PC-3 (cell line): ENCODE data around the gene UGT1A9. TPM values are rescaled to one million over a fixed set of nuclear protein-coding genes. Genes with fewer than 3 reads are reported as not detected.
"Not testable (repeated sequence)": the region's sequence is repeated elsewhere in the genome, so short reads cannot be mapped to it uniquely, and the experiment has no call there.

ENCODE experiments used
- ATAC-seq: fragments of 200-7000 bp; cut with Tn5 transposase; 2 replicates; pipeline ENCODE4 v1.9.1; 2020; ENCODE audit warnings: mild to moderate bottlenecking, moderate library complexity
- BruUV-seq: library from RNA; stranded (reverse); fragments of 400-500 nt; replicated peaks from 2 replicates; lab custom pipeline; 2021; lab: Mats Ljungman, UMichigan
- CTCF ChIA-PET: fragments of 300-600 bp; sonication (Branson Sonifier 250); formaldehyde crosslinking; loops from one replicate; lab custom pipeline; 2022; ENCODE audit warnings: antibody characterized with exemption; lab: Charles Lee
- POLR2A ChIA-PET: fragments of 300-600 bp; sonication (Branson Sonifier 250); formaldehyde crosslinking; loops from one replicate; lab custom pipeline; 2022; ENCODE audit warnings: antibody characterized with exemption; ENCODE audit not compliant: unreplicated experiment; lab: Charles Lee
- DNase-seq: peaks from one replicate; pipeline ENCODE4 v3.0.0-alpha.2; 2015
- H2AFZ ChIP-seq: fragments of 300-600 bp; sonication (generic); 2 replicates; pipeline ENCODE4 v1.6.0; 2016; ENCODE audit warnings: antibody characterized with exemption, low read length
- H3F3A ChIP-seq: fragments of 300-600 bp; sonication (generic); one replicate; pipeline ENCODE4 v1.6.0; 2017; ENCODE audit warnings: antibody characterized with exemption, low read length, control low read depth, mild to moderate bottlenecking; ENCODE audit not compliant: unreplicated experiment
- H3K27ac ChIP-seq: fragments of 300-600 bp; sonication (generic); 2 replicates; pipeline ENCODE4 v1.5.1; 2016; ENCODE audit warnings: mild to moderate bottlenecking, low read length
- H3K27me3 ChIP-seq: fragments of 300-600 bp; sonication (generic); 2 replicates; pipeline ENCODE4 v1.6.1; 2016; ENCODE audit warnings: low read length, mixed read lengths
- H3K36me3 ChIP-seq: fragments of 300-600 bp; sonication (generic); 2 replicates; pipeline ENCODE4 v1.6.1; 2016; ENCODE audit warnings: low read depth, mixed run types, low read length, mixed read lengths
- H3K4me1 ChIP-seq: fragments of 300-600 bp; sonication (generic); 2 replicates; pipeline ENCODE4 v1.5.1; 2016; ENCODE audit warnings: low read length; ENCODE audit not compliant: insufficient read depth
- H3K4me2 ChIP-seq: fragments of 300-600 bp; sonication (generic); 2 replicates; pipeline ENCODE4 v1.6.0; 2016; ENCODE audit warnings: low read length
- H3K4me3 ChIP-seq: fragments of 300-600 bp; sonication (generic); 2 replicates; pipeline ENCODE4 v1.5.1; 2016; ENCODE audit warnings: mild to moderate bottlenecking, low read length, mixed read lengths
- H3K79me2 ChIP-seq: fragments of 300-600 bp; sonication (generic); 2 replicates; pipeline ENCODE4 v1.6.1; 2017; ENCODE audit warnings: low read length, mixed read lengths
- H3K9ac ChIP-seq: fragments of 300-600 bp; sonication (generic); 2 replicates; pipeline ENCODE4 v1.6.0; 2016; ENCODE audit warnings: mild to moderate bottlenecking, low read length
- H3K9me2 ChIP-seq: fragments of 300-600 bp; sonication (generic); replicated peaks from 2 replicates; pipeline ENCODE4 v1.6.1; 2016; ENCODE audit warnings: mixed run types, low read length, mixed read lengths
- H3K9me3 ChIP-seq: fragments of 300-600 bp; sonication (generic); 2 replicates; pipeline ENCODE4 v1.6.1; 2016; ENCODE audit warnings: low read length, mixed read lengths
- H4K20me1 ChIP-seq: fragments of 300-600 bp; sonication (generic); 2 replicates; pipeline ENCODE4 v1.6.1; 2016; ENCODE audit warnings: low read length, mixed read lengths
- CTCF ChIP-seq: fragments of 300-600 bp; sonication (generic); conservative IDR thresholded peaks from 2 replicates; pipeline ENCODE4 v1.5.1; 2017; ENCODE audit warnings: antibody characterized with exemption, low read depth, mild to moderate bottlenecking, low read length
- EZH2 ChIP-seq: fragments of 300-600 bp; sonication (generic); IDR thresholded peaks from one replicate; pipeline ENCODE4 v1.6.1; 2017; ENCODE audit warnings: antibody characterized with exemption, mild to moderate bottlenecking, low read length; ENCODE audit not compliant: unreplicated experiment
- EZH2phosphoT487 ChIP-seq: fragments of 300-600 bp; sonication (generic); IDR thresholded peaks from 2 replicates; pipeline ENCODE4 v1.6.1; 2018; ENCODE audit warnings: mild to moderate bottlenecking, antibody characterized with exemption, low read length, borderline replicate concordance
- intact Hi-C: fragments of 100-400 bp; cut with micrococcal nuclease; formaldehyde crosslinking; loops from 2 replicates; pipeline ENCODE4 v1.9.0; 2023
- total RNA-seq: library from RNA; depleted of rRNA; stranded (reverse); fragments of >200 nt; gene quantifications from 2 replicates; pipeline ENCODE4 v1.2.3, GENCODE V29; 2014

UGT1A9 gene
- total RNA-seq, 1 experiment from 2014 or later = not detected

GRCh38 chr2:233638836-233639235, 32.9 kb upstream of the UGT1A9 start:
- TF ChIP-seq CTCF (no peak), EZH2phosphoT487 (no peak), EZH2 (no peak)
- intact Hi-C loops = no loop called here
- Histone ChIP-seq H3K4me2 (no peak overlapping the region), H3K79me2 (no peaks in the 10 kb centered on the region), H3K9me3 (no peaks in the 10 kb centered on the region), H4K20me1 (no peaks in the 10 kb centered on the region), H3K4me1 (no peaks in the 10 kb centered on the region), H3K36me3 (no peaks in the 10 kb centered on the region), H3F3A (no peaks in the 10 kb centered on the region), H2AFZ (no peak overlapping the region), H3K27ac (no peak overlapping the region), H3K9ac (no peak overlapping the region), H3K9me2 (no peaks in the 10 kb centered on the region), H3K27me3 (no peaks in the 10 kb centered on the region), H3K4me3 (no peak overlapping the region)
- ATAC-seq (no peak; the same call in 1 of the 2 replicates), DNase-seq (no peak)
- no TSS peak for BruUV-seq
- ChIA-PET POLR2A (no interaction called here), CTCF (no interaction called here)

- no peak overlapping the region for H3K9ac ChIP-seq
- H3F3A ChIP-seq = no peaks in the 10 kb centered on the region
- no peaks in the 10 kb centered on the region for H3K79me2 ChIP-seq
- no peaks in the 10 kb centered on the region for H4K20me1 ChIP-seq
- TF ChIP-seq EZH2phosphoT487 = no peak
- TF ChIP-seq EZH2 = no peak
- no peak for TF ChIP-seq CTCF
- no peaks in the 10 kb centered on the region for H3K9me2 ChIP-seq
- H3K9me3 ChIP-seq = no peaks in the 10 kb centered on the region
- H3K4me3 ChIP-seq = no peak overlapping the region
- ChIA-PET POLR2A (no interaction called here), CTCF (no interaction called here)
- intact Hi-C loops = no loop called here
- DNase-seq = no peak
- H3K4me2 ChIP-seq = no peak overlapping the region
- no TSS peak for BruUV-seq
- no peak overlapping the region for H3K27ac ChIP-seq
- no peaks in the 10 kb centered on the region for H3K27me3 ChIP-seq
- ATAC-seq = no peak
- no peak overlapping the region for H2AFZ ChIP-seq
- no peaks in the 10 kb centered on the region for H3K36me3 ChIP-seq
- H3K4me1 ChIP-seq = no peaks in the 10 kb centered on the region
Measured at GRCh38 chr2:233639860-233640259, 31.8 kb upstream of the UGT1A9 start.

GRCh38 chr2:233643128-233643527, 28.6 kb upstream of the UGT1A9 start:
- H3K9me2 ChIP-seq = no peaks in the 10 kb centered on the region
- H3K27ac ChIP-seq = no peak overlapping the region
- TF ChIP-seq CTCF = peak; percentile 48; the same call in 1 of the 2 replicates
- no peak for TF ChIP-seq EZH2
- no peaks in the 10 kb centered on the region for H3F3A ChIP-seq
- no peaks in the 10 kb centered on the region; the same call in 1 of the 2 replicates for H3K36me3 ChIP-seq
- H3K9ac ChIP-seq = no peak overlapping the region
- DNase-seq (peak; percentile 54), ATAC-seq (peak; percentile 50; the same call in 1 of the 2 replicates)
- ChIA-PET POLR2A (no interaction called here), CTCF (no interaction called here)
- no TSS peak for BruUV-seq
- H3K27me3 ChIP-seq = no peaks in the 10 kb centered on the region
- no peak overlapping the region for H2AFZ ChIP-seq
- no peaks in the 10 kb centered on the region for H4K20me1 ChIP-seq
- intact Hi-C loops = no loop called here
- H3K9me3 ChIP-seq = no peaks in the 10 kb centered on the region
- no peaks in the 10 kb centered on the region for H3K4me1 ChIP-seq
- no peak overlapping the region for H3K4me3 ChIP-seq
- H3K4me2 ChIP-seq = no peak overlapping the region
- no peaks in the 10 kb centered on the region for H3K79me2 ChIP-seq

- H3K9ac ChIP-seq, H3K36me3 ChIP-seq, H2AFZ ChIP-seq, ATAC-seq, H3K4me2 ChIP-seq, H4K20me1 ChIP-seq, H3K4me3 ChIP-seq, intact Hi-C loops, BruUV-seq, H3F3A ChIP-seq, H3K9me2 ChIP-seq, H3K9me3 ChIP-seq, POLR2A ChIA-PET, H3K27ac ChIP-seq, H3K4me1 ChIP-seq, H3K27me3 ChIP-seq, DNase-seq, H3K79me2 ChIP-seq, CTCF ChIA-PET: not testable (repeated sequence)
Measured at GRCh38 chr2:233646033-233646432, 25.7 kb upstream of the UGT1A9 start.
